SU-DHL-6 (cell line): ENCODE results near the gene TNS3.

Source experiments
- H2AFZ ChIP-seq: fragments of 200-600 bp; sonication (generic); 2 replicates; pipeline ENCODE4 v1.6.1; 2014; ENCODE audit warnings: low read depth, mild to moderate bottlenecking, moderate library complexity, mixed read lengths, antibody characterized with exemption, low read length; ENCODE audit not compliant: severe bottlenecking
- H3F3A ChIP-seq: fragments of 200-600 bp; shearing (Covaris generic); 2 replicates; pipeline ENCODE4 v1.6.0; 2016; ENCODE audit warnings: antibody characterized with exemption, mild to moderate bottlenecking; ENCODE audit not compliant: insufficient read depth
- H3K27ac ChIP-seq: fragments of 200-600 bp; sonication (generic); 2 replicates; pipeline ENCODE4 v1.5.1; 2016; ENCODE audit warnings: low read depth, mild to moderate bottlenecking, low read length, moderate library complexity, mixed read lengths
- H3K27me3 ChIP-seq: fragments of 200-600 bp; sonication (generic), shearing (Covaris generic); 2 replicates; pipeline ENCODE4 v1.6.0; 2014; ENCODE audit warnings: mild to moderate bottlenecking, low read length
- H3K36me3 ChIP-seq: fragments of 200-600 bp; sonication (generic); 2 replicates; pipeline ENCODE4 v1.6.1; 2014; ENCODE audit warnings: mild to moderate bottlenecking, low read length, mixed read lengths
- H3K4me2 ChIP-seq: fragments of 300-600, 200-600 bp; shearing (Covaris generic), sonication (generic); 2 replicates; pipeline ENCODE4 v1.6.0; 2014; ENCODE audit warnings: low read length, low read depth, mild to moderate bottlenecking; ENCODE audit not compliant: poor library complexity, severe bottlenecking
- H3K4me3 ChIP-seq: fragments of 200-600 bp; sonication (generic); 2 replicates; pipeline ENCODE4 v1.5.1; 2014; ENCODE audit warnings: antibody characterized with exemption, low read length, mild to moderate bottlenecking, mixed read lengths; ENCODE audit not compliant: insufficient read depth, poor library complexity, severe bottlenecking
- H3K79me2 ChIP-seq: fragments of 200-600 bp; sonication (generic); 2 replicates; pipeline ENCODE4 v1.6.1; 2014; ENCODE audit warnings: mild to moderate bottlenecking, low read length, moderate library complexity; ENCODE audit not compliant: insufficient read depth
- H3K9ac ChIP-seq: fragments of 200-600 bp; sonication (generic); 2 replicates; pipeline ENCODE4 v1.7.0; 2014; ENCODE audit warnings: mild to moderate bottlenecking, low read length
- H3K9me2 ChIP-seq: fragments of 200-600 bp; sonication (generic); replicated peaks from 2 replicates; pipeline ENCODE4 v1.6.1; 2014; ENCODE audit warnings: low read length; ENCODE audit not compliant: insufficient read depth
- H3K9me3 ChIP-seq: fragments of 200-600 bp; sonication (generic); 2 replicates; pipeline ENCODE4 v1.6.1; 2014; ENCODE audit warnings: low read length, mixed read lengths; ENCODE audit not compliant: insufficient read depth
- H4K20me1 ChIP-seq: fragments of 200-600 bp; sonication (generic); 2 replicates; pipeline ENCODE4 v1.6.1; 2014; ENCODE audit warnings: low read depth, mild to moderate bottlenecking, antibody characterized with exemption, low read length, moderate library complexity, mixed read lengths
- EZH2phosphoT487 ChIP-seq: fragments of 200-600 bp; sonication (generic), shearing (Covaris generic); conservative IDR thresholded peaks from 2 replicates; pipeline ENCODE4 v1.6.1; 2018; ENCODE audit warnings: mild to moderate bottlenecking, antibody characterized with exemption, low read length, moderate library complexity, mixed read lengths
- TF ChIP-seq, protein P1 (sequence below): fragments of 200-600 bp; sonication (generic); IDR thresholded peaks from one replicate; pipeline ENCODE4 v1.5.1; 2017; ENCODE audit warnings: antibody characterized with exemption, mild to moderate bottlenecking, low read length, moderate library complexity; ENCODE audit not compliant: insufficient read depth, poor library complexity, severe bottlenecking

Gene TNS3

DNA sequence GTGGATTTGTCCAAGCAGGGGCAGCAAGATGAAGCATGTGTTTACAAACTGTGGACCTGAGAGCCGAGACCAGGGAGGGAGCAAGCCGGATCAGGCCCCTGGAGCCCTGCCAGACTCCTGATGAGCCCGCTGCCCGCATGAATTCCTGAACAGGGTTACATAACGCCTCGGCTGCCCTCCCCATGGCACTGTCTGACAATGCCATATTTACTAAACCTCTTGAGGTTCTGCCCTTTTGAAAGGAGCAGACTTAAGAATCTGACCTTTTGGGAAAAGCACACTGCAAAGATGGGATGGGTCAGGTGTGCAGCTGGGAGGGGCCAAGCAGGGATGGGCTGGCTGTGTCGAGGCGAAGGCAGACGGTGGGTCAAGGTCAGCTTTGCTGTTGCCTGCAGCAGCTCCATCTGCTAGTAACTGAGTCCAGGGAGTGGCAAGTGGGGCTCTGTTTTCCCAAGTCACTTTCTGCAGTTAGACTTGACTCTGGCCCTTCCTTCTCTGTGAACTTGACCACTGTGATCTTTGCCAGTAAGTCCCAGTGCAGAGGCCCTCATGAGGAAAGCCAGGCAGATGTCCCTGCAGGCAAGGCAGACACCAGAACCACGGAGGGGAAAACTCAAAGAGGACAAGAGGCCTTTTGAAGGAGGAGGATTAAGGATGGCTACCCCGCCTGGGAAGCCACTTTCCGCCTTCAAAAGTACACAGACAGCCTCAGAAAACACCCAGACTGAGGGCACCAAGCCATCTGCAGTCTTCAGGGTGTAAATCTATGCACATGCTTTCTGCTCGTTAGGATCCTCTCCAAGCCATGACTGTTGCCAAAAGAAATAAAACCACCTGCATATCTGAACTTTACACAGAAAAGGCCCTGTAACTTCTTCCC lies 175.8 kb downstream of the TNS3 start:
- no peaks in the 10 kb centered on the region for H3K9me2 ChIP-seq

DNA sequence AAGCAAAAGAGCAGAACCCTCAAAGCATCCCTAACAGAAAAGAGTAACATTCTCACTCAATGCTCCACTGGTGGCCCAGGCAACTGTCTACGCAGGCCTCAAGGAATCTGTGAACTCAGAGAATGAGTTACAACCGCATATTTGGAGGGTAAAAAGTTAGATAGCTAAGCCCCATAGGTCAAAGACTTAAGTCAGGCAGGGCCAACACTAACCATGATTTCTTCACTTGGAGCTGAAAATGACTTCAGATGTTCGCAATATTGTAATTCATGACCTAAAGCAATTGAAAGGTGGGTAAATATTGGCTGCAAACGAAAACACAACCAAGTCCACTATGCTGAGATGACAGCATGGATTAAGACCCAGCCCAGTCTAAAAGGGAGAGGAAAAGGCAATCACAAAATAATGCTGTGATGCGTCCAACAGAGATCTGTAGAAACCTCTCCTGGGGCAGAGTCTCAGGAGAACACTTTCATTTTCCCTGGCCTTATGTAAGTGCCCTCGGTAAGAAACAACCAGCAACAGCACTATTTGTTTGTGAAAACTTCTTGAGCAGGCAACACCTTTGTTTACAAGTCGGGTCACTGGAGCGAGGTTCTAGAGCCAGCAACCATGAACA lies 176.5 kb downstream of the TNS3 start:
- Histone ChIP-seq H3F3A (no peaks in the 10 kb centered on the region), H4K20me1 (no peaks in the 10 kb centered on the region), H3K79me2 (no peaks in the 10 kb centered on the region), H3K27me3 (no peaks in the 10 kb centered on the region), H3K27ac (no peak overlapping the region), H3K9me2 (no peaks in the 10 kb centered on the region), H3K4me2 (no peak overlapping the region), H3K9ac (no peak overlapping the region), H2AFZ (no peak overlapping the region), H3K9me3 (no peaks in the 10 kb centered on the region), H3K4me3 (no peak overlapping the region), H3K36me3 (no peaks in the 10 kb centered on the region)
- no peak for TF ChIP-seq EZH2phosphoT487
- TF ChIP-seq, protein P1, sequence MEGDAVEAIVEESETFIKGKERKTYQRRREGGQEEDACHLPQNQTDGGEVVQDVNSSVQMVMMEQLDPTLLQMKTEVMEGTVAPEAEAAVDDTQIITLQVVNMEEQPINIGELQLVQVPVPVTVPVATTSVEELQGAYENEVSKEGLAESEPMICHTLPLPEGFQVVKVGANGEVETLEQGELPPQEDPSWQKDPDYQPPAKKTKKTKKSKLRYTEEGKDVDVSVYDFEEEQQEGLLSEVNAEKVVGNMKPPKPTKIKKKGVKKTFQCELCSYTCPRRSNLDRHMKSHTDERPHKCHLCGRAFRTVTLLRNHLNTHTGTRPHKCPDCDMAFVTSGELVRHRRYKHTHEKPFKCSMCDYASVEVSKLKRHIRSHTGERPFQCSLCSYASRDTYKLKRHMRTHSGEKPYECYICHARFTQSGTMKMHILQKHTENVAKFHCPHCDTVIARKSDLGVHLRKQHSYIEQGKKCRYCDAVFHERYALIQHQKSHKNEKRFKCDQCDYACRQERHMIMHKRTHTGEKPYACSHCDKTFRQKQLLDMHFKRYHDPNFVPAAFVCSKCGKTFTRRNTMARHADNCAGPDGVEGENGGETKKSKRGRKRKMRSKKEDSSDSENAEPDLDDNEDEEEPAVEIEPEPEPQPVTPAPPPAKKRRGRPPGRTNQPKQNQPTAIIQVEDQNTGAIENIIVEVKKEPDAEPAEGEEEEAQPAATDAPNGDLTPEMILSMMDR: no peak

More for the DNA sequence above, 175.8 kb downstream of the TNS3 start:
- Histone ChIP-seq H2AFZ (no peak overlapping the region), H3K27me3 (no peaks in the 10 kb centered on the region), H3K9me3 (no peaks in the 10 kb centered on the region), H3K4me2 (no peak overlapping the region), H3F3A (no peaks in the 10 kb centered on the region), H3K4me3 (no peak overlapping the region), H4K20me1 (no peaks in the 10 kb centered on the region), H3K27ac (no peak overlapping the region), H3K36me3 (no peaks in the 10 kb centered on the region), H3K9ac (no peak overlapping the region), H3K79me2 (no peaks in the 10 kb centered on the region)
- TF ChIP-seq EZH2phosphoT487: no peak
- TF ChIP-seq, protein P1: no peak

DNA sequence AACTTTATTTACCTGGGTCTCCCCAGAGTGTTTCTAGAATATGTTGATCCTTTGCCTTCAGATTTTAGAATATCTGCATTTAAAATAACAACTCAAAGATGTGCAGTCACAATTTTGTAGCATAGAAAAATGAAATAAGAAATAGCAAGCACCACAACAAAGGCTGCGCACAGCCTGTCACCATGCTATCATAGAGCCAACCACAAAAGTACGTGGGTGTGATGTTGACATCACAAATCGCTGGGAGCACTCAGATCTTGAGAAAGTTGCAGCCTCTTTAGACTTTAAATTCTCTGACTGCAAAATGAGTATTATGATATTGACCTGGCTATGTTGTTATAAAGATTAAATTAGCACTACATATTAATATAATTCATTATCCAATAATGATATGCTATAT lies 177.9 kb downstream of the TNS3 start:
- Histone ChIP-seq H3K9me3 (no peaks in the 10 kb centered on the region), H3K9me2 (no peaks in the 10 kb centered on the region), H3K36me3 (no peaks in the 10 kb centered on the region), H3K27me3 (no peaks in the 10 kb centered on the region), H3F3A (0 out of 2 replicates have a peak, but pooled peaks cover 4% of the 10 kb centered on the region), H3K4me2 (no peak overlapping the region), H4K20me1 (no peaks in the 10 kb centered on the region), H3K79me2 (no peaks in the 10 kb centered on the region), H3K9ac (no peak overlapping the region), H3K4me3 (no peak overlapping the region), H3K27ac (no peak overlapping the region), H2AFZ (no peak overlapping the region)
- TF ChIP-seq, protein P1: no peak
- no peak for TF ChIP-seq EZH2phosphoT487
